ENCODE data around the gene PPP2R3C. TPM values are rescaled to one million over a fixed set of nuclear protein-coding genes. Genes with fewer than 3 reads are reported as not detected.
"Not testable (repeated sequence)": the region's sequence is repeated elsewhere in the genome, so short reads cannot be mapped to it uniquely, and the experiment has no call there.

PPP2R3C gene
- total RNA-seq, 1 experiment from 2014 or later, result 13.3 TPM

- Histone ChIP-seq H4K20me1 (ENCODE audit: insufficient read depth) (no peaks in the 10 kb centered on the region), H3K9me3 (ENCODE audit: insufficient read depth, low read depth) (no peaks in the 10 kb centered on the region), H3K9me2 (ENCODE audit: insufficient read depth) (no peaks in the 10 kb centered on the region), H3K4me2 (no peak overlapping the region), H3F3A (ENCODE audit: insufficient read depth, low read depth) (no peaks in the 10 kb centered on the region; the same call in 1 of the 2 replicates), H2AFZ (no peak overlapping the region), H3K4me3 (no peak overlapping the region), H3K27me3 (ENCODE audit: insufficient read depth, low read depth) (no peaks in the 10 kb centered on the region), H3K36me3 (ENCODE audit: low read depth) (no peaks in the 10 kb centered on the region), H3K4me1 (replicated peaks; ENCODE audit: insufficient read depth) (no peaks in the 10 kb centered on the region), H3K79me2 (ENCODE audit: low read depth) (no peaks in the 10 kb centered on the region), H3K27ac (no peak overlapping the region)
- BruUV-seq (replicated peaks), result no TSS peak
- CTCF ChIA-PET, result no interaction called here
- no peak for TF ChIP-seq EZH2 (IDR thresholded peaks at IDR 0.05; ENCODE audit: low read depth)
- TF ChIP-seq, protein P1, sequence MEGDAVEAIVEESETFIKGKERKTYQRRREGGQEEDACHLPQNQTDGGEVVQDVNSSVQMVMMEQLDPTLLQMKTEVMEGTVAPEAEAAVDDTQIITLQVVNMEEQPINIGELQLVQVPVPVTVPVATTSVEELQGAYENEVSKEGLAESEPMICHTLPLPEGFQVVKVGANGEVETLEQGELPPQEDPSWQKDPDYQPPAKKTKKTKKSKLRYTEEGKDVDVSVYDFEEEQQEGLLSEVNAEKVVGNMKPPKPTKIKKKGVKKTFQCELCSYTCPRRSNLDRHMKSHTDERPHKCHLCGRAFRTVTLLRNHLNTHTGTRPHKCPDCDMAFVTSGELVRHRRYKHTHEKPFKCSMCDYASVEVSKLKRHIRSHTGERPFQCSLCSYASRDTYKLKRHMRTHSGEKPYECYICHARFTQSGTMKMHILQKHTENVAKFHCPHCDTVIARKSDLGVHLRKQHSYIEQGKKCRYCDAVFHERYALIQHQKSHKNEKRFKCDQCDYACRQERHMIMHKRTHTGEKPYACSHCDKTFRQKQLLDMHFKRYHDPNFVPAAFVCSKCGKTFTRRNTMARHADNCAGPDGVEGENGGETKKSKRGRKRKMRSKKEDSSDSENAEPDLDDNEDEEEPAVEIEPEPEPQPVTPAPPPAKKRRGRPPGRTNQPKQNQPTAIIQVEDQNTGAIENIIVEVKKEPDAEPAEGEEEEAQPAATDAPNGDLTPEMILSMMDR (conservative IDR thresholded peaks at IDR 0.05), result no peak
- intact Hi-C loops (cut with micrococcal nuclease; ENCODE audit: unreplicated experiment), result no loop called here
- POLR2A ChIA-PET (ENCODE audit: unreplicated experiment), result no interaction called here
- DNase-seq, result no peak
Measured at GRCh38 chr14:35154016-35154415, 32.2 kb upstream of the PPP2R3C start.

- H3K27ac ChIP-seq; H3K4me2 ChIP-seq; intact Hi-C loops (cut with micrococcal nuclease; ENCODE audit: unreplicated experiment); H3K4me1 ChIP-seq (replicated peaks; ENCODE audit: insufficient read depth); H4K20me1 ChIP-seq (ENCODE audit: insufficient read depth); DNase-seq; H3K4me3 ChIP-seq; H3K9me2 ChIP-seq (ENCODE audit: insufficient read depth); H3K27me3 ChIP-seq (ENCODE audit: insufficient read depth, low read depth); H3K9me3 ChIP-seq (ENCODE audit: insufficient read depth, low read depth); H2AFZ ChIP-seq; BruUV-seq (replicated peaks); H3K79me2 ChIP-seq (ENCODE audit: low read depth); CTCF ChIA-PET; H3K36me3 ChIP-seq (ENCODE audit: low read depth); POLR2A ChIA-PET (ENCODE audit: unreplicated experiment); H3F3A ChIP-seq (ENCODE audit: insufficient read depth, low read depth): not testable (repeated sequence)
Measured at GRCh38 chr14:35152531-35152930, 30.7 kb upstream of the PPP2R3C start.

DNA sequence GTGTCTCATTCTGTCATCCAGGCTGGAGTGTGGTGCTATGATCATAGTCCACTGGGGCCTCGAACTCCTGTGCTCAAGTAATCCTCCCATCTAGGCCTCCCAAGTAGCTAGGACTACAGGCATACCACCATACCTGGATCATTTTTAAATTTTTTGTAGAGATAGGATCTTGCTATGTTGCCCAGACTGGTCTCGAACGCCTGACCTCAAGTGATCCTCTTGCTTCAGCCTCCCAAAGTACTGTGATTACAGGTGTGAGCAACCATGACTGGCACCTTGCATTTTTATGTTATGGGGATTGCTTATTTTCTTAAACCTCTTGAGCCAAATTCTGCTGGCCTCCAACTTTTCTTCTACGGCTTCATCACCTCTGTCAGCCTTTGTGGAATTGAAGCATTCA is 27.4 kb upstream of the PPP2R3C start:
- no peaks in the 10 kb centered on the region for H3K9me3 ChIP-seq (ENCODE audit: insufficient read depth, low read depth)
- CTCF ChIA-PET, result no interaction called here
- intact Hi-C loops (cut with micrococcal nuclease; ENCODE audit: unreplicated experiment), result no loop called here
- H3K9me2 ChIP-seq (ENCODE audit: insufficient read depth), result no peaks in the 10 kb centered on the region
- H3F3A ChIP-seq (ENCODE audit: insufficient read depth, low read depth), result no peaks in the 10 kb centered on the region
- no peak overlapping the region for H2AFZ ChIP-seq
- no peaks in the 10 kb centered on the region for H3K27me3 ChIP-seq (ENCODE audit: insufficient read depth, low read depth)
- POLR2A ChIA-PET (ENCODE audit: unreplicated experiment), result no interaction called here
- no peak overlapping the region for H3K4me2 ChIP-seq
- no peaks in the 10 kb centered on the region for H3K79me2 ChIP-seq (ENCODE audit: low read depth)
- TF ChIP-seq, protein P1 (conservative IDR thresholded peaks at IDR 0.05), result no peak
- no peak for TF ChIP-seq EZH2 (IDR thresholded peaks at IDR 0.05; ENCODE audit: low read depth)
- no peaks in the 10 kb centered on the region for H3K4me1 ChIP-seq (replicated peaks; ENCODE audit: insufficient read depth)
- no peaks in the 10 kb centered on the region for H3K36me3 ChIP-seq (ENCODE audit: low read depth)
- DNase-seq, result no peak
- H3K27ac ChIP-seq, result no peak overlapping the region
- H3K4me3 ChIP-seq, result no peak overlapping the region
- no peaks in the 10 kb centered on the region for H4K20me1 ChIP-seq (ENCODE audit: insufficient read depth)
- BruUV-seq (replicated peaks), result no TSS peak

DNA sequence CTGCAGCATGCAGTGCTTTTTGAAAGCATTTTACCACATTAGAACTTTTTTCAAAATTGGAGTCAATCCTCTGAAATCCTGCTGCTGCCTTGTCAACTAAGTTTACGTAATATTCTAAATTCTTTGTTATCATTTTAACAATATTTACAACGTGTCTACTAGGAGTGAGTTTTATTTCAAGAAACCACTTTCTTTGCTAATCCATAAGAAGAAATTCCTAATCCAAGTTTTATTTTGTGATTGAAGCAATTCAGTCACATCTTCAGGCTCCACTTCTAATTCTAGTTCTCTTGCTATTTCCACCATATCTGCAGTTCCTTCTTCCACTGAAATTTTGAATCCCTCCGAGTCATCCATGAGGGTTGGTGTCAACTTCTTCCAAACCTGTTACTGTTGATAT is 25.9 kb upstream of the PPP2R3C start:
- H3K79me2 ChIP-seq (ENCODE audit: low read depth), result no peaks in the 10 kb centered on the region
- H3K9me3 ChIP-seq (ENCODE audit: insufficient read depth, low read depth), result no peaks in the 10 kb centered on the region
- DNase-seq, result no peak
- H4K20me1 ChIP-seq (ENCODE audit: insufficient read depth), result no peaks in the 10 kb centered on the region
- no peak overlapping the region for H2AFZ ChIP-seq
- H3K4me1 ChIP-seq (replicated peaks; ENCODE audit: insufficient read depth), result no peaks in the 10 kb centered on the region
- TF ChIP-seq, protein P1 (conservative IDR thresholded peaks at IDR 0.05), result no peak
- no peak for TF ChIP-seq EZH2 (IDR thresholded peaks at IDR 0.05; ENCODE audit: low read depth)
- H3K27me3 ChIP-seq (ENCODE audit: insufficient read depth, low read depth), result no peaks in the 10 kb centered on the region
- H3K27ac ChIP-seq, result no peak overlapping the region
- no peaks in the 10 kb centered on the region for H3K36me3 ChIP-seq (ENCODE audit: low read depth)
- H3K4me3 ChIP-seq, result no peak overlapping the region
- ChIA-PET POLR2A (ENCODE audit: unreplicated experiment) (no interaction called here), CTCF (no interaction called here)
- no peaks in the 10 kb centered on the region for H3K9me2 ChIP-seq (ENCODE audit: insufficient read depth)
- H3F3A ChIP-seq (ENCODE audit: insufficient read depth, low read depth), result no peaks in the 10 kb centered on the region
- H3K4me2 ChIP-seq, result no peak overlapping the region
- intact Hi-C loops (cut with micrococcal nuclease; ENCODE audit: unreplicated experiment), result no loop called here
- no TSS peak for BruUV-seq (replicated peaks)

All from PC-9 (cell line).